ENCODE results near the gene ZCCHC24. TPM values are rescaled to one million over a fixed set of nuclear protein-coding genes. Genes with fewer than 3 reads are reported as not detected.

ZCCHC24 gene
- total RNA-seq, 3 donors from 2014 or later (not counting 1 experiment from before 2014, with no cell fraction given): 2.8 to 4.0 (median 3.6) TPM

Other genes with a start within 250 kb of the ZCCHC24 start
- 10 to 100 TPM; 59.5 to 99.1 (median 66.3) TPM for gene PPIF, start 98.2 kb downstream of the ZCCHC24 start, total RNA-seq
- 1 to 10 TPM in 1 of 3 donors, under 1 TPM in 2; 0.13 to 2.0 (median 0.14) TPM for gene EIF5AL1, start 66.9 kb upstream of the ZCCHC24 start, total RNA-seq
- gene SFTPA2, start 114.8 kb upstream of the ZCCHC24 start, total RNA-seq: not detected
- not detected for gene SFTPA1, start 165.3 kb upstream of the ZCCHC24 start, total RNA-seq

Measured in natural killer cell (primary cell).